Neural progenitor cell (in vitro differentiated cells): ENCODE results near the gene ESPN. TPM values are rescaled to one million over a fixed set of nuclear protein-coding genes. Genes with fewer than 3 reads are reported as not detected.

Experiments
- DNase-seq: peaks from one replicate; pipeline ENCODE4 v3.0.0-alpha.2; 2016; ENCODE audit warnings: low spot score
- H2AFZ ChIP-seq: fragments of 200-600 bp; sonication (generic); replicated peaks from 2 replicates; pipeline ENCODE4 v1.6.1; 2016; ENCODE audit warnings: antibody characterized with exemption
- H3F3A ChIP-seq: fragments of 200-600 bp; sonication (generic); 2 replicates; pipeline ENCODE4 v1.6.1; 2016; ENCODE audit warnings: antibody characterized with exemption, low read depth
- H3K27ac ChIP-seq: fragments of 200-600 bp; sonication (generic); 2 replicates; pipeline ENCODE4 v1.5.1; 2016; ENCODE audit warnings: mild to moderate bottlenecking
- H3K27me3 ChIP-seq: fragments of 200-600 bp; sonication (generic); 2 replicates; pipeline ENCODE4 v1.6.1; 2016; ENCODE audit warnings: mild to moderate bottlenecking, moderate library complexity
- H3K36me3 ChIP-seq: fragments of 200-600 bp; sonication (generic); 2 replicates; pipeline ENCODE4 v1.5.1; 2016
- H3K4me1 ChIP-seq: fragments of 200-600 bp; sonication (generic); 2 replicates; pipeline ENCODE4 v1.6.1; 2016; ENCODE audit warnings: mixed run types
- H3K4me2 ChIP-seq: fragments of 200-600 bp; sonication (generic); 2 replicates; pipeline ENCODE4 v1.6.1; 2016
- H3K4me3 ChIP-seq: fragments of 200-600 bp; sonication (generic); 2 replicates; pipeline ENCODE4 v1.5.1; 2016
- H3K79me2 ChIP-seq: fragments of 200-600 bp; sonication (generic); 2 replicates; pipeline ENCODE4 v1.6.1; 2016; ENCODE audit warnings: low read depth
- H3K9ac ChIP-seq: fragments of 200-600 bp; sonication (generic); 2 replicates; pipeline ENCODE4 v1.6.1; 2016
- H3K9me3 ChIP-seq: fragments of 200-600 bp; sonication (generic); 2 replicates; pipeline ENCODE4 v1.5.1; 2016; ENCODE audit warnings: low read depth
- H4K20me1 ChIP-seq: fragments of 200-600 bp; sonication (generic); 2 replicates; pipeline ENCODE4 v1.6.1; 2016; ENCODE audit warnings: low read depth
- H3K27ac Mint-ChIP-seq: 3 replicates; pipeline ENCODE4 v1.8.0; 2021; ENCODE audit warnings: mixed read lengths
- H3K27me3 Mint-ChIP-seq: 2 replicates; pipeline ENCODE4 v1.8.0; 2022; ENCODE audit warnings: low read depth, mild to moderate bottlenecking, inconsistent platforms, moderate library complexity, mixed read lengths; ENCODE audit not compliant: insufficient read depth
- H3K36me3 Mint-ChIP-seq: 3 replicates; pipeline ENCODE4 v1.8.0; 2021; ENCODE audit warnings: mixed read lengths
- H3K4me1 Mint-ChIP-seq: 3 replicates; pipeline ENCODE4 v1.8.0; 2021; ENCODE audit warnings: mixed read lengths
- H3K4me3 Mint-ChIP-seq: 3 replicates; pipeline ENCODE4 v1.8.0; 2021; ENCODE audit warnings: mild to moderate bottlenecking, moderate library complexity, mixed read lengths
- H3K9me3 Mint-ChIP-seq: 3 replicates; pipeline ENCODE4 v1.8.0; 2020; ENCODE audit warnings: mixed read lengths
- CTCF ChIP-seq: fragments of 200-600 bp; sonication (generic); IDR thresholded peaks from 2 replicates; pipeline ENCODE4 v1.5.1; 2017; ENCODE audit warnings: antibody characterized with exemption, mild to moderate bottlenecking
- EZH2 ChIP-seq: fragments of 200-600 bp; sonication (generic); IDR thresholded peaks from 2 replicates; pipeline ENCODE4 v1.6.1; 2017; ENCODE audit warnings: antibody characterized with exemption, mild to moderate bottlenecking, moderate library complexity
- EZH2phosphoT487 ChIP-seq: fragments of 200-600 bp; sonication (generic); IDR thresholded peaks from 2 replicates; pipeline ENCODE4 v1.6.1; 2017; ENCODE audit warnings: antibody characterized with exemption
- total RNA-seq: library from RNA; depleted of rRNA; stranded (reverse); fragments of >200 nt; gene quantifications from 2 replicates; pipeline ENCODE4 v1.2.3, GENCODE V29; 2015; ENCODE audit warnings: low replicate concordance

The ESPN gene
- total RNA-seq, 1 donor from 2014 or later: 7.1 TPM

- no peak overlapping the region for H3K9ac ChIP-seq
- H3K4me1 ChIP-seq: peaks cover 12% of the 10 kb centered on the region
- Mint-ChIP-seq H3K4me1 (peaks cover 17% of the 10 kb centered on the region), H3K36me3 (no peaks in the 10 kb centered on the region), H3K9me3 (no peaks in the 10 kb centered on the region), H3K27ac (no peak overlapping the region), H3K4me3 (peak overlapping the region; percentile 66), H3K27me3 (peaks cover 29% of the 10 kb centered on the region)
- peaks cover 5% of the 10 kb centered on the region for H4K20me1 ChIP-seq
- H3K36me3 ChIP-seq: no peaks in the 10 kb centered on the region
- no peak overlapping the region for H3K27ac ChIP-seq
- H3K9me3 ChIP-seq: no peaks in the 10 kb centered on the region
- H3K27me3 ChIP-seq: peaks cover 14% of the 10 kb centered on the region
- no peak for DNase-seq
- peaks cover 18% of the 10 kb centered on the region for H3F3A ChIP-seq
- TF ChIP-seq EZH2 (no peak), EZH2phosphoT487 (no peak), CTCF (no peak)
- H3K4me3 ChIP-seq: no peak overlapping the region
- no peak overlapping the region for H3K4me2 ChIP-seq
- H2AFZ ChIP-seq: no peak overlapping the region
- peaks cover 6% of the 10 kb centered on the region for H3K79me2 ChIP-seq
Measured at GRCh38 chr1:6487804-6488484, 63.4 kb downstream of the ESPN start.

DNA sequence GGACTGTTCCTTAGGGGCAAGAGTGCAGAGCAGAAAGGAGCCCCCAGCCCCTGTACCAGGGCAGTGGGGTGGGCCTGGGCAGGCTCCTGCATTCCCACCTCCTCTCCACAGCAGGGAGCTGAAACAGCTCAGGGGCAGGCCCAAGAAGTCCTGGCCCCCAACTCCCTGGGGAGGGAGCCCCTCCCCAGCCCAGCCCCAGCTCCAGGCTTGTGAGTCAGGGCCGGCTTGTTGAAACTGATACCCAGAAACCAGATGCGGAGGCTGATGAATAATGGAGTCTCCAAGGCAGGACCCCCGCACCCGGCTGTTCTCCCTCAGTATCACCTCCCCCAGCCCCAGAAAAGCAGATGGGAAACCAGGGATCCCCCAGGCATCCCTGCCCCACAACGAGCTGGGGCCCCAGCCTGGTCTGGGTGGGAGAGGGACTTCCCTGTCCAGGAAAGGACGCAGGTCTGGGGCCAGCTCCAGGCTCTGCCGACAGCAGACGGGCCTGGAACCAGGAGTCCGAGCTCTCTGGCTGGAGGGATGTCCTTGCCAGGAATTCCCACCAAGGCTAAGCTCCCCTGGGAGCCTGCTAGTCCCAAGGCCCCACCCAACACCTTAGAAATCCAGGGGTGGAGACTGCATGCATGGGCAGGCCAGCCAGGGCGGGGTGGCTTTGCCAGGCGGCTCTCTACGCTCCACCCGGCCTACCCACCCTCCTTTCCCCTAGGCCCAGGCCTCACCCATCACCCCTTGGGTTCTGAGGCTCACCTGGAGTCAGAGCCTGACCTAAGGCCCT is 64.2 kb downstream of the ESPN start:
- Mint-ChIP-seq H3K27ac (no peak overlapping the region), H3K4me3 (no peak overlapping the region), H3K36me3 (no peaks in the 10 kb centered on the region), H3K27me3 (peaks cover 23% of the 10 kb centered on the region), H3K4me1 (peaks cover 17% of the 10 kb centered on the region), H3K9me3 (no peaks in the 10 kb centered on the region)
- H3F3A ChIP-seq: peaks cover 18% of the 10 kb centered on the region
- H3K4me1 ChIP-seq: peaks cover 12% of the 10 kb centered on the region
- TF ChIP-seq CTCF (no peak), EZH2 (no peak), EZH2phosphoT487 (no peak)
- no peak overlapping the region for H3K4me3 ChIP-seq
- H3K27ac ChIP-seq: no peak overlapping the region
- peaks cover 14% of the 10 kb centered on the region for H3K27me3 ChIP-seq
- H3K9ac ChIP-seq: no peak overlapping the region
- peaks cover 5% of the 10 kb centered on the region for H4K20me1 ChIP-seq
- H3K79me2 ChIP-seq: peaks cover 6% of the 10 kb centered on the region
- no peaks in the 10 kb centered on the region for H3K9me3 ChIP-seq
- no peak for DNase-seq
- no peaks in the 10 kb centered on the region for H3K36me3 ChIP-seq
- no peak overlapping the region for H2AFZ ChIP-seq
- H3K4me2 ChIP-seq: no peak overlapping the region

DNA sequence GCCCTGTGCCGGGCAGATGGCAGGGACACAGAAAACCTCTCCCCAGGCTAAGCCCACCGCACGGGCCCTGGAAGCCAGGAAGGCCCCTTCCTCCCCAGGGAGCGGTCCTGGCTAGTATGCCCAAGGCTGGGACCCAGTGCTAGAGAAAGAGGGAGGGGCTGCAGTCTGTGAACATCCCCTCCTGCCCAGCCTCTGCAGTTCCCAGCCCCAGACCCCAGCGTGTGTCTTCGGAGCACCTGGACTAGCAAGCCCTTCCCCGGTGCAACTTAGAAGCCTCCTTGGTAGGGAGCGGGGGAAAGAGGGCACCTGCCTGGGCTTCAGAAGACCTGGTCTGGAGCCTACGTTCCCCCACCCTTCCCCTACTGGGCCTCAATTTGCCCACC is 64.8 kb downstream of the ESPN start:
- H3K9me3 ChIP-seq: no peaks in the 10 kb centered on the region
- Mint-ChIP-seq H3K9me3 (no peaks in the 10 kb centered on the region), H3K27ac (no peak overlapping the region), H3K27me3 (peaks cover 18% of the 10 kb centered on the region), H3K4me3 (peak overlapping the region; percentile 79), H3K36me3 (no peaks in the 10 kb centered on the region), H3K4me1 (peaks cover 17% of the 10 kb centered on the region)
- TF ChIP-seq CTCF: no peak
- no peak for TF ChIP-seq EZH2phosphoT487
- TF ChIP-seq EZH2: no peak
- no peak overlapping the region for H3K27ac ChIP-seq
- H3F3A ChIP-seq: peaks cover 18% of the 10 kb centered on the region
- H4K20me1 ChIP-seq: peaks cover 5% of the 10 kb centered on the region
- DNase-seq: no peak
- no peak overlapping the region for H3K4me3 ChIP-seq
- no peaks in the 10 kb centered on the region for H3K36me3 ChIP-seq
- peaks cover 14% of the 10 kb centered on the region for H3K27me3 ChIP-seq
- H3K9ac ChIP-seq: no peak overlapping the region
- no peak overlapping the region for H3K4me2 ChIP-seq
- H2AFZ ChIP-seq: no peak overlapping the region
- peaks cover 10% of the 10 kb centered on the region for H3K4me1 ChIP-seq
- H3K79me2 ChIP-seq: peaks cover 6% of the 10 kb centered on the region
